Measurements from ENCODE around the gene AGK.

DNA sequence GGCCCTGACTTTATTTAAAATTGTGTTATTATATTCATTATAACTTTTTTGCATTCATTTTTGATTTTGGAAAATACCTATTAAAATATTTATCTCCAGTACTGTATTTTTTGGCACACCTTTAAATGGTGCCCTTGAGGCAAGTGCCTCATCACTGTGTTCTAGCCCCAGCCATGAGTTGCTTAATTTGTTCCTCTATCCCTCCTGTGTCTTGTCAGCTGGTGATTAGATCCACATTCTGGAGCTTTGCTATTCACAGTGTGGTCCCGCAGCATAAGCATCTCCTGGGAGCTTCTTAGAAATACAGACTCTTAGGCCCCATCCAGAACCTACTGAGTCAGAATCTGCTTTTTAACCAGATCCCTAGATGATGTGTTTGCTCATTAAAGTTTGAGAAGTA lies 19.8 kb downstream of the AGK start:
- TF ChIP-seq, protein P1, sequence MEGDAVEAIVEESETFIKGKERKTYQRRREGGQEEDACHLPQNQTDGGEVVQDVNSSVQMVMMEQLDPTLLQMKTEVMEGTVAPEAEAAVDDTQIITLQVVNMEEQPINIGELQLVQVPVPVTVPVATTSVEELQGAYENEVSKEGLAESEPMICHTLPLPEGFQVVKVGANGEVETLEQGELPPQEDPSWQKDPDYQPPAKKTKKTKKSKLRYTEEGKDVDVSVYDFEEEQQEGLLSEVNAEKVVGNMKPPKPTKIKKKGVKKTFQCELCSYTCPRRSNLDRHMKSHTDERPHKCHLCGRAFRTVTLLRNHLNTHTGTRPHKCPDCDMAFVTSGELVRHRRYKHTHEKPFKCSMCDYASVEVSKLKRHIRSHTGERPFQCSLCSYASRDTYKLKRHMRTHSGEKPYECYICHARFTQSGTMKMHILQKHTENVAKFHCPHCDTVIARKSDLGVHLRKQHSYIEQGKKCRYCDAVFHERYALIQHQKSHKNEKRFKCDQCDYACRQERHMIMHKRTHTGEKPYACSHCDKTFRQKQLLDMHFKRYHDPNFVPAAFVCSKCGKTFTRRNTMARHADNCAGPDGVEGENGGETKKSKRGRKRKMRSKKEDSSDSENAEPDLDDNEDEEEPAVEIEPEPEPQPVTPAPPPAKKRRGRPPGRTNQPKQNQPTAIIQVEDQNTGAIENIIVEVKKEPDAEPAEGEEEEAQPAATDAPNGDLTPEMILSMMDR (IDR thresholded peaks at IDR 0.05): no peak
- TF ChIP-seq POLR2A (IDR thresholded peaks at IDR 0.05): no peak

Data from uterus (tissue), 2 donors.